Measurements from ENCODE around the gene AOPEP.

Gene AOPEP

GRCh38 chr9:95067057-95067456, 340.6 kb downstream of the AOPEP start:
- no peak for DNase-seq (ENCODE audit: extremely low read depth, low read depth)
- no peak for TF ChIP-seq CTCF (IDR thresholded peaks at IDR 0.05; ENCODE audit: low read depth, low read length)

- DNase-seq (ENCODE audit: extremely low read depth, low read depth): no peak
- no peak for TF ChIP-seq CTCF (IDR thresholded peaks at IDR 0.05; ENCODE audit: low read depth, low read length)
Measured at GRCh38 chr9:95067897-95068296, 341.4 kb downstream of the AOPEP start.

DNA sequence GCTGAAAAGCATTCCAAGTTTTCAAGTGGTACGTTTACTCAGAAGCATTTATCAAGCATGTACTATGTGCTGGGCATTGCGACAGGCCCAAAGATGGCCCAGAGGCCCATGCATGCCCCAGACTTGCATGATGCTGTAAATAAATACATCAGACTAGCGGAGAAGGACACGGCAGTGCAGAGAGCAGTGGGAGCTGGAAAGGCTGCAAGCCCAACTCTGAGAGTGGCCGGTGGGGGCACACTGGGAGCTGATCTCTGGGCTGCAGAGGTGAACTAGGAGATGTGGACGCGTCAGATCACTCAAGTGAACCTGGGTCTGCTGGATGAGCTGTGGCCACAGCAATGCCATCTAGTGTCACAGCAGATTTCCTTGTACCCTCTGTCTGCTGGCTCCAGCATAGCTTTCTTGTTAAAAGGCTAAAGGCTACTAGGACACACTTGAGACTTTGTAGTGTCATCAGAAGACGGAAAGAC, 344.1 kb downstream of the AOPEP start:
- TF ChIP-seq CTCF (IDR thresholded peaks at IDR 0.05; ENCODE audit: low read depth, low read length): no peak
- no peak for DNase-seq (ENCODE audit: extremely low read depth, low read depth)

DNA sequence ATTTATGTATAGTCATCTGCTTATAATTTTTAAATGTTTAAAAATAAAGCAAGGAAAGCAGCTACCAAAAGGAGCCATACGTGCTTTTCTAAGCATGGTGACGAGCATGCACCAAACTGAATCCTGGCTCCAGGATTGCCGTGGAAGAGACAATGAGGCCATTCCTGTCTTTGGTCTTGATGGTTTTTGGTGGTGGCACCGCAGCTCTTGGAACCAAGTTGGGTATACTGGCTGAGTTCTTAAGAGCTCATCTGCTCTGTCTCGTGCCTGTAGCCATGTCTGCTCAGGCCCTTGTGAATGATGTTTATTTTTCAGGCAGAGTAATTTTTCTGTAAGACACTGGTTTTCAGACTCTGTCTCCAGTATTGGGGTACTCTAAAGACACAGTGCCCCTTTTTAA, 345.0 kb downstream of the AOPEP start:
- no peak for DNase-seq (ENCODE audit: extremely low read depth, low read depth)
- no peak for TF ChIP-seq CTCF (IDR thresholded peaks at IDR 0.05; ENCODE audit: low read depth, low read length)

DNA sequence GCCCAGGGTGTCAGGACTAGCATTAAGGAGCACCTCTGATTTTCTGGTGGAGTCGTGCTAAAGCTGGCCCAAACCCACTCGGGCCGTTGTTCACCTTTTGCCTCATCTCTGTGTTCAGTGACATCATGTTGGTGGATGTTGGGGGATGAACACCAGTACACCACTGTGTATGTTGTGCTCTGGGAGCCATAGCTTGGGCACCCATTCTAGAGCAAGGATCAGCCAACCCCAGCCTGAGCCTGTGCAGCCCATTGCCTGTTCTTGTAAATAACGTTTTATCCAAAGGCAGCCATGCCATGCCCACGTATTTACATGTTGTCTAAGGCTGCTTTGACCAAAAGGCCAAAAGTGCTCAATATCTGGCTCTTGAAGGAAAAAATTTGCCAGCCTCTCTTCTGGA, 345.4 kb downstream of the AOPEP start:
- no peak for TF ChIP-seq CTCF (IDR thresholded peaks at IDR 0.05; ENCODE audit: low read depth, low read length)
- no peak for DNase-seq (ENCODE audit: extremely low read depth, low read depth)

DNA sequence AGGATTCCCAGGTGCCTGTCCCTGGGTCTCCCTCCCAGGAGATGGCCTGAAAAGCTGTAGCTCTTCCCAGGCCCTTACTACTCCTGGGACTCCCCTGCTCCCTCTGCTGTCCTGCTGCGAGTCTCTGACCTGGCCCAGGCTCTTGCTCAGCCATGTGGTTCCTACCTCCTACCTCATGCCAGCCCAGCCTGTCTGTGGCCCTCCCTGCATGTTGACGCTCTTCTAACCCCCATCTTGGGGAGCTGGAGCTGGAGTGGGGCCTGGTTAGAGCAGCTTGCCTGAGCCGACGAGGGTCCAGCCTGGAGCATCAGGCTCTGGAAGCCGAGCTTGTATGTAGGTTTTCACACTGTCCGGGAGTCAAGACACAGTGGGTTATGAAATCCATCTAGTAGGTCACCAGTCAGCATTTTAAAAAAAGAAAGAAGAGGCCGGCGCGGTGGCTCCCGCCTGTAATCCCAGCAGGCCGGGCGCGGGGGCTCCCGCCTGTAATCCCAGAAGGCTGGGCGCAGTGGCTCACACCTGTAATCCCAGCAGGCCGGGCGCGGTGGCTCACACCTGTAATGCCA, 346.6 kb downstream of the AOPEP start:
- DNase-seq (ENCODE audit: extremely low read depth, low read depth): no peak
- TF ChIP-seq CTCF (IDR thresholded peaks at IDR 0.05; ENCODE audit: low read depth, low read length): peak; percentile 21

- TF ChIP-seq CTCF (IDR thresholded peaks at IDR 0.05; ENCODE audit: low read depth, low read length): no peak
- no peak for DNase-seq (ENCODE audit: extremely low read depth, low read depth)
Measured at GRCh38 chr9:95073918-95074317, 347.4 kb downstream of the AOPEP start.
